Measurements from ENCODE around the gene STK24.

Gene STK24

GRCh38 chr13:98507282-98507797 is 69.6 kb downstream of the STK24 start:
- Histone ChIP-seq H2AFZ (ENCODE audit: low read depth, low read length) (no peak overlapping the region), H3K4me2 (ENCODE audit: low read length) (no peak overlapping the region), H3K79me2 (ENCODE audit: low read length) (peaks cover 93% of the 10 kb centered on the region), H3K9ac (ENCODE audit: low read length) (no peak overlapping the region), H3K27ac (ENCODE audit: low read length) (no peak overlapping the region), H3K27me3 (ENCODE audit: low read depth, low read length) (no peaks in the 10 kb centered on the region), H3K36me3 (replicated peaks; ENCODE audit: low read depth, low read length) (peaks cover 30% of the 10 kb centered on the region), H3K4me1 (ENCODE audit: low read length) (peaks cover 50% of the 10 kb centered on the region), H3K4me3 (ENCODE audit: low read length) (no peak overlapping the region), H3K9me3 (ENCODE audit: insufficient read depth, low read length) (no peaks in the 10 kb centered on the region), H4K20me1 (ENCODE audit: insufficient read depth, low read length) (peaks cover 87% of the 10 kb centered on the region)
- TF ChIP-seq EZH2phosphoT487 (IDR thresholded peaks at IDR 0.05; ENCODE audit: low read depth), result no peak
- TF ChIP-seq CTCF (IDR thresholded peaks at IDR 0.05; ENCODE audit: low read depth, low read length), result no peak

GRCh38 chr13:98506728-98507230 is 70.1 kb downstream of the STK24 start:
- no peaks in the 10 kb centered on the region for H3K27me3 ChIP-seq (ENCODE audit: low read depth, low read length)
- H3K4me1 ChIP-seq (ENCODE audit: low read length), result peaks cover 50% of the 10 kb centered on the region
- H3K9ac ChIP-seq (ENCODE audit: low read length), result no peak overlapping the region
- no peak overlapping the region for H3K4me2 ChIP-seq (ENCODE audit: low read length)
- peaks cover 93% of the 10 kb centered on the region for H4K20me1 ChIP-seq (ENCODE audit: insufficient read depth, low read length)
- peaks cover 98% of the 10 kb centered on the region for H3K79me2 ChIP-seq (ENCODE audit: low read length)
- no peak overlapping the region for H3K4me3 ChIP-seq (ENCODE audit: low read length)
- H3K9me3 ChIP-seq (ENCODE audit: insufficient read depth, low read length), result no peaks in the 10 kb centered on the region
- H2AFZ ChIP-seq (ENCODE audit: low read depth, low read length), result no peak overlapping the region
- no peak for TF ChIP-seq EZH2phosphoT487 (IDR thresholded peaks at IDR 0.05; ENCODE audit: low read depth)
- TF ChIP-seq CTCF (IDR thresholded peaks at IDR 0.05; ENCODE audit: low read depth, low read length), result no peak
- no peak overlapping the region for H3K27ac ChIP-seq (ENCODE audit: low read length)
- peaks cover 32% of the 10 kb centered on the region for H3K36me3 ChIP-seq (replicated peaks; ENCODE audit: low read depth, low read length)

- H3K36me3 ChIP-seq (replicated peaks; ENCODE audit: low read depth, low read length), result peaks cover 29% of the 10 kb centered on the region
- no peaks in the 10 kb centered on the region for H3K9me3 ChIP-seq (ENCODE audit: insufficient read depth, low read length)
- H3K4me1 ChIP-seq (ENCODE audit: low read length), result peaks cover 51% of the 10 kb centered on the region
- no peak overlapping the region for H3K4me2 ChIP-seq (ENCODE audit: low read length)
- H3K27me3 ChIP-seq (ENCODE audit: low read depth, low read length), result no peaks in the 10 kb centered on the region
- TF ChIP-seq EZH2phosphoT487 (IDR thresholded peaks at IDR 0.05; ENCODE audit: low read depth), result no peak
- no peak for TF ChIP-seq CTCF (IDR thresholded peaks at IDR 0.05; ENCODE audit: low read depth, low read length)
- no peak overlapping the region for H3K4me3 ChIP-seq (ENCODE audit: low read length)
- no peak overlapping the region for H3K27ac ChIP-seq (ENCODE audit: low read length)
- H2AFZ ChIP-seq (ENCODE audit: low read depth, low read length), result no peak overlapping the region
- H4K20me1 ChIP-seq (ENCODE audit: insufficient read depth, low read length), result peaks cover 93% of the 10 kb centered on the region
- H3K9ac ChIP-seq (ENCODE audit: low read length), result no peak overlapping the region
- H3K79me2 ChIP-seq (ENCODE audit: low read length), result peaks cover 96% of the 10 kb centered on the region
These were observed 70.6 kb downstream of the STK24 start for GRCh38 chr13:98506322-98506721.

- Histone ChIP-seq H3K4me2 (ENCODE audit: low read length) (no peak overlapping the region), H3K27me3 (ENCODE audit: low read depth, low read length) (no peaks in the 10 kb centered on the region), H3K36me3 (replicated peaks; ENCODE audit: low read depth, low read length) (peaks cover 24% of the 10 kb centered on the region), H3K9me3 (ENCODE audit: insufficient read depth, low read length) (no peaks in the 10 kb centered on the region), H3K4me1 (ENCODE audit: low read length) (peaks cover 59% of the 10 kb centered on the region), H3K4me3 (ENCODE audit: low read length) (no peak overlapping the region), H2AFZ (ENCODE audit: low read depth, low read length) (no peak overlapping the region), H3K9ac (ENCODE audit: low read length) (no peak overlapping the region), H4K20me1 (ENCODE audit: insufficient read depth, low read length) (peaks cover 96% of the 10 kb centered on the region), H3K27ac (ENCODE audit: low read length) (no peak overlapping the region), H3K79me2 (ENCODE audit: low read length) (peaks cover 91% of the 10 kb centered on the region)
- TF ChIP-seq EZH2phosphoT487 (IDR thresholded peaks at IDR 0.05; ENCODE audit: low read depth) (no peak), CTCF (IDR thresholded peaks at IDR 0.05; ENCODE audit: low read depth, low read length) (no peak)
These were observed 71.7 kb downstream of the STK24 start for GRCh38 chr13:98505217-98505616.

Data from OCI-LY3 (cell line).